HG03135 (cell line): ENCODE results near the gene TRIM41.
"Not testable (repeated sequence)": the region's sequence is repeated elsewhere in the genome, so short reads cannot be mapped to it uniquely, and the experiment has no call there.

Source experiments
- ATAC-seq: cut with Tn5 transposase; IDR thresholded peaks from one replicate; pipeline ENCODE4 v1.9.1; 2021; ENCODE audit warnings: mild to moderate bottlenecking, moderate library complexity; ENCODE audit not compliant: unreplicated experiment

TRIM41 gene

DNA sequence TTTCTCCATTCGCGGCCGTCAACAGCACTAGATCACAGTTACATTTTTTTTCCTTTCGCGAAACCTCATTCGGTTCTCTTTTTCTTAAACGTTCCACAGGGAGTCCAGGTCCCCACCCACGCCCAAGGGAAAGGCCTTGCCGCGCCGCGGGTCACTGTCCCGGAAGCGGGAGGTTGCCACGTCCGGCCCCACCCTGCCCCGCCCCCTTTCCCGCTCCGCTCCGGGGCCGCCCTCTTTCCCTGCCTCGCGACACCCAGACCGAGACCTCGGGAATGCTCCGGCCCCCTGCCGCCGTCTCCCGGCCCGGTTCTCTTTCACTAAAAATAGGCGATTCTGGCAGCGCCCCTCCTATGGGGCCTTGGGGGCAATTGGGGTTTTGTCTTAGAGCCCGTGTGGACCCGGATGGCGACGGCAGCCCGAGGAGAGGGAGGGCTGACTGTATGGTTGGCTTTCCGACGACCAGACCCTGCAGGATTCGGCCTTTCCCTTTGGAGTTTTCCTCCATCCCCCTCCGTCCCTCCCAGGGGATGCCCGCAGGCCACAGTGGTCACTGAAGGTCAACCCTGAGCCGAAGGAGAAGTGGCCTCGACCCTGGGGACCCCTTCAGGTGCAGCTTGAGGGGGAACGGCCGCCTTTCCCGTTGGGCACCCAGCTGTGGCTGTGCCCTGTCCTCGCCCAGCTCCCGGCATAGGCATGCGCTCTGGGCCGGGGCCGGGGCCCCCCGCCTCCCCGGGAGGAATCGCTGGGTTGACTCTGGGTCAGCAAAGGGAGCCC, 23.4 kb downstream of the TRIM41 start:
- ATAC-seq: peak; percentile 39

DNA sequence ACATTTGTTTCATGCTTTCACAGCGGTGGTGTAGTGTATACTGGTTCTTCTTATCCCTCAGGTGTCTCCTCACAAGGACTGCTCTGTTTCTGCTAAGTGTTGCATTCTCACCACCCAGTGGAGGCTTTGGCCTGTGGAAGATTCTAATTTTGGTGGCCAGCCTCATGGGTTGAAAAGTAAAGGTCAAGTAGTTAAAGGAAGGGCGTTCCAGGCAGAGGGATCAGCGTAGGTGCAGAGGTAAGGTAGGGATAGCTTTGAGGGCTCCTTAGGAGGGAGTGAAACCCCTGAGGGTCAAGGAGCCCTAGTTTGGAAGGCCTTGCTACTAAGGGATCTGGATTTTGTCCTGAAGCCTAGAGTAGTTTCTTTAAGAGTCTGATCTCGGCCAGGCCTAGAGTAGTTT, 25.2 kb downstream of the TRIM41 start:
- no peak for ATAC-seq

DNA sequence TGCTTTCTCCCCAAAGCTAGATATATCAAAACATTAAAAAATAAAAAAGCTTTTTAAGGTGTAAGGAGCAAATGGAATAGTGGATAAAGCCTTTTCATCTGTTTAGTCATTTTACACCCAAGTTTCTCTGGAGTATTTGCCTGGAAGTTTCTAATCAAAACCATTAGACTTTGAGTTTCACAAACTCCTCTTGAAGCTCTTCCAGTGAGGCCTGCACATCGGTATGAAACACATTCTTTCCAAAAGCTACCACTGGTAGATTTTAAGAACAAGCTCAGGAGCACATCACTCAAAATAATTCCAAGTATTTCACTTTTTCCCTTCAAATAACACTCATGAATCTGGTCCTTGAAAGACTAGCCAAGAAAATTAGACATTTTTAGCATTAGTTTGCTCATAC, 32.2 kb downstream of the TRIM41 start:
- ATAC-seq: no peak

GRCh38 chr5:181255836-181256578, 32.9 kb downstream of the TRIM41 start:
- no peak for ATAC-seq

DNA sequence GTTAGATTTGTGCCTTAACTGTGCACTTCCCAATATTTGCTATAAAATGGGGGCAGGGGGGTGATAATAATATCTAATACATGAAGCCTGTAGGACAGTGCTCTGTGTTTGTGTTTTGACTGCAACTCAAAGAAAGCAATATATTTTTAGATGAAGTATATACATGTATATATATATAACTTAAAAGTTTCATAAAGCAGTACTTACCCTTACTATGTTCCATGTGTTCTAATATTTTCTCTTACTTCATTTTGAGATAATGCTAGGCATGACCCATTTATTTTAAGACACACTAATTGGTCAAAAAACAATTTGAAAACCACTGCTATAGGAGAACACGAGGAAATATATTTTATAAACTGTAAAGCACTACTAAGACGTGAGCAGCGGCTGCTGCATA, 35.5 kb downstream of the TRIM41 start:
- no peak for ATAC-seq

DNA sequence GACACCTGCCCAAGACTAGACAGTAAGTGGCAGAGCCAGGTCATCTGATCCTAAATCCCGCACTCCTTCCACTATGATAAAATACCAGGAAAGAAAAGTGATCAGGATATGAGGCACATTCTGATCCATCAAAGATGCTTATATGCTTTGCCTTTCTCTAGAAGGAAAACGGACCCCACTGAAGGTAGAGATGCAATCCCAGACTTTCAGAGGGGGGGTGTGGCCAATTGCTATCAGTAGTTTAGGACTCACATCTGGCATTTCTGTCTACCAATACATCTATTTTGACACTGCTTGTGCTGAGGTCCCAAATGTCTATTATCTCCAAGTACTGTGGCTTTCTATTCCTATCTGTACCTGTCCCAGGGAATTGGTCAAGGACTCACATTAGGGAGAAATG, 36.2 kb downstream of the TRIM41 start:
- ATAC-seq: no peak

GRCh38 chr5:181259974-181260719, 37.1 kb downstream of the TRIM41 start:
- no peak for ATAC-seq

GRCh38 chr5:181260720-181261319, 37.7 kb downstream of the TRIM41 start, which contains the start of gene TRIM52:
Gene TRIM52, minus strand, starts transcription at chr5:181261143. Its CDS starts 330 bp downstream, at chr5:181260813.
- ATAC-seq: peak; percentile 85

GRCh38 chr5:181261320-181262049, 38.4 kb downstream of the TRIM41 start:
- peak; percentile 52 for ATAC-seq

- ATAC-seq: no peak
These were observed 40.6 kb downstream of the TRIM41 start for GRCh38 chr5:181263633-181264032.

- ATAC-seq: no peak
These were observed 42.1 kb downstream of the TRIM41 start for GRCh38 chr5:181265092-181265671.

DNA sequence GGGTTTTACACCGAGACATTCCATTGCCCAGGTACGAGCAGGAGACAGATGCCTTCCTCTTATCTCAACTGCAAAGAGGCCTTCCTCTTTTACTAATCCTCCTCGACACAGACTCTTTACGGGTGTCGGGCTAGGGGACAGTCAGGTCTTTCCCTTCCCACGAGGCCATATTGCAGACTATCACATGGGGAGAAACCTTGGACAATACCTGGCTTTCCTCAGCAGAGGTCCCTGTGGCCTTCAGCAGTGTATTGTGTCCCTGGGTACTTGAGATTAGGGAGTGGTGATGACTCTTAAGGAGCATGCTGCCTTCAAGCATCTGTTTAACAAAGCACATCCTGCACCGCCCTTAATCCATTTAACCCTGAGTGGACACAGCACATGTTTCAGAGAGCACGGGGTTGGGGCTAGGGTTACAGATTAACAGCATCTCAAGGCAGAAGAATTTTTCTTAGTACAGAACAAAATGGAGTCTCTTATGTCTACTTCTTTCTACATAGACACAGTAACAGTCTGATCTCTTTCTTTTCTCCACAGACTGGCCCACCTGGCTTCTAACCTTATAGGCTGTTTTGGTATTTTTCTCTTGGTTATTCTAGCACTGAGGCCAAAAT, 44.3 kb downstream of the TRIM41 start:
- not testable (repeated sequence) for ATAC-seq

- ATAC-seq: not testable (repeated sequence)
These were observed 44.8 kb downstream of the TRIM41 start for GRCh38 chr5:181267907-181268306.

- no peak for ATAC-seq
These were observed 48.0 kb downstream of the TRIM41 start for GRCh38 chr5:181271081-181271480.

DNA sequence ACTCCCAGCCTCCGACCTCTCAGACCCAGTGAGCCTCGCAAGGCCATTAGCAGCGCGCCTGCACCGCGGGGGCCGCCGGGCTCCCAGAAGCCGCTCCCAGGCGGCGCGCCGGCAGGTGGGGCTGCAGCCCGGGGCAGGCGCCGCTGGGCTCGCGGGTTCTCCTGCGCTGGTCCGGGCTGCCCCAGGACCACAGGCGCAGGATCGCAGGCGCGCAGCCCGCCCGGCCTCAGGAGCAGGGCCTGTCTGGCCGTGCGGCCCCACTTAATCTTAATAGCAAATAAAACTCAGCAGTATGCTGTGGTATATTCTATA, 50.3 kb downstream of the TRIM41 start:
- ATAC-seq: not testable (repeated sequence)

DNA sequence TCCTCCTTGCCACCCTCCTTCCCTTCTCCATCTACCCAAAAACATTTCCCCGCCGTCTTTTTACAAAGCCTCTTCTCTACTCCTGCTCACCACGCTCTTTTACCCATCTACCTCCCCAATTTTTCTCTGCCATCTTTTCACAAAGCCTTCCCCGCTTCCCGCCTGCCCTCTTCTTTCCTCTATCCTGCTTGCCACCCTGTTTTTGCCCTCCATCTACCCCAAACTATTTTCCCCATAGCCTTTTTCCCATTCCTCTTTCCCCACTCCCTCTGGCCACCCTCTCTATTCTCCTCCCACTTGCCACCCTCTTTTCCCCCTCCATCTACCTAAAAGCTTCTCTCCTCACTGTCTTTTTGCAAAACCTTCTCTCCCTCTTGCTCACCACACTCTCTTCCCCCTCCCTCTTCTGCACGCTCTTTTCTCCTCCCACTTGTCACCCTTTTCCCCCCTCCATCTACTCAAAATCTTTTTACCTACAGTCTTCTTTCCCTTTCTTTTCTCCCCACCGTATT, 57.2 kb downstream of the TRIM41 start:
- ATAC-seq: no peak

GRCh38 chr5:181281077-181281983, 58.2 kb downstream of the TRIM41 start:
- ATAC-seq: no peak

GRCh38 chr5:181281984-181282316, 58.9 kb downstream of the TRIM41 start:
- ATAC-seq: no peak

DNA sequence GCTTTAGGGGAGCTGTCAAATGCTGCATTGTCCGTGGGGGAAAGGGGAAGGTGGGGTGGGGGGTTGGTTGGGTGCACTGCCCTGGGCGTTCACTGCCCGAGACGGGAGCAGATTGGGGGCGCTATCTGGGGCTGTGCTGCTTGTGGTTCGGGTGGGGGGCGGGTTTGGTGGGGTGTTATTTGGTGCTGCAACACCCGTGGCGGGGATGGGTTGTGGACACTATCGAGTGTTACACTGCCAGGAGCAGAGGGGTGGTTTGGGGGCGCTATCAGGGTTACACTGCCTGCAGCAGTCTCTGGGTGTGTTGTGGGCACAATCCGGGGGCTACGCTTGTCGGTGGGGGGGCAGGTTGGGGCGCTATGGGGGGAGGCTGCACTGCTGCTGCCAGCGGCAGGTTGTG, 59.3 kb downstream of the TRIM41 start:
- ATAC-seq: not testable (repeated sequence)
